H1 (cell line): Measurements from ENCODE around the gene MDM1.

ENCODE experiments used
- CTCF ChIP-seq, 3 experiments: IDR thresholded peaks; 1 replicate in 2 of 3; 2 replicates in 1 of 3; pipeline versions ENCODE4 v1.5.1 to v1.6.1; 2011; ENCODE audit warnings: low read length in 3 of 3, mild to moderate bottlenecking in 3 of 3, inconsistent platforms in 2 of 3, low read depth in 1 of 3, moderate library complexity in 1 of 3; ENCODE audit not compliant: insufficient read depth in 1 of 3; ENCODE audit errors: control extremely low read depth in 1 of 3
- POLR2A ChIP-seq, 2 experiments: IDR thresholded peaks; 1 replicate in 1 of 2; 2 replicates in 1 of 2; pipeline ENCODE4 v1.6.1; 2011; ENCODE audit warnings: low read depth in 2 of 2, low read length in 2 of 2, mild to moderate bottlenecking in 2 of 2; ENCODE audit errors: control extremely low read depth in 1 of 2
- SAP30 ChIP-seq: fragments of 300-600 bp; sonication (generic); IDR thresholded peaks from 2 replicates; pipeline ENCODE4 v1.7.1; 2012; ENCODE audit warnings: low read length, moderate library complexity, mild to moderate bottlenecking, inconsistent platforms; ENCODE audit not compliant: insufficient read depth, insufficient replicate concordance
- TCF12 ChIP-seq: IDR thresholded peaks from 2 replicates; pipeline ENCODE4 v1.6.1; 2011; ENCODE audit warnings: low read depth, mild to moderate bottlenecking, low read length

GRCh38 chr12:68264857-68265256 is 67.3 kb downstream of the MDM1 start:
- no peak for TF ChIP-seq SAP30
- no peak for TF ChIP-seq CTCF (IDR thresholded peaks at IDR 0.05; ENCODE audit: control extremely low read depth in 1 of 3, insufficient read depth in 1 of 3, low read depth in 1 of 3, low read length in 3 of 3)
- no peak for TF ChIP-seq TCF12
- TF ChIP-seq POLR2A (IDR thresholded peaks at IDR 0.05; ENCODE audit: control extremely low read depth in 1 of 2, low read depth in 2 of 2, low read length in 2 of 2): no peak
